ENCODE measurements around the gene LRRC63.

- TF ChIP-seq CTCF (conservative IDR thresholded peaks at IDR 0.05; ENCODE audit: low read depth, low read length) (no peak), EZH2 (IDR thresholded peaks at IDR 0.05; ENCODE audit: borderline replicate concordance, low read depth, low read length, poor library complexity, severe bottlenecking) (no peak)
Observed at GRCh38 chr13:46235286-46235685, 23.6 kb downstream of the LRRC63 start.

All from A673 (cell line).